Endothelial cell of umbilical vein (primary cell): ENCODE results near the gene CHRND. TPM values are rescaled to one million over a fixed set of nuclear protein-coding genes. Genes with fewer than 3 reads are reported as not detected.

Source experiments
- BruUV-seq: library from RNA; stranded (reverse); fragments of 400-500 nt; replicated peaks from 2 replicates; lab custom pipeline; 2021; lab: Mats Ljungman, UMichigan
- CTCF ChIA-PET: fragments of 300-600, 350-600 bp; sonication (Branson Sonifier 250); formaldehyde crosslinking; loops from one replicate; lab custom pipeline; 2021; ENCODE audit warnings: antibody characterized with exemption, inconsistent platforms; lab: Charles Lee
- POLR2A ChIA-PET: fragments of 300-600, 350-600 bp; sonication (Branson Sonifier 250); formaldehyde crosslinking; loops from one replicate; lab custom pipeline; 2021; ENCODE audit warnings: antibody characterized with exemption, inconsistent platforms; lab: Charles Lee
- DNase-seq: peaks from one replicate; pipeline ENCODE4 v3.0.0-alpha.2; 2011; ENCODE audit warnings: low read depth, low spot score
- FAIRE-seq: peaks from 2 replicates; lab custom pipeline; 2011; peaks lifted over from hg19 to GRCh38; lab: Jason Lieb, UNC
- H2AFZ ChIP-seq: 2 replicates; pipeline ENCODE4 v1.6.0; 2012; ENCODE audit warnings: low read depth, low read length, control low read depth, inconsistent platforms
- H3K27ac ChIP-seq: 2 replicates; pipeline ENCODE4 v1.5.1; 2011; ENCODE audit warnings: low read depth, mild to moderate bottlenecking, control low read depth, low read length, moderate library complexity; ENCODE audit not compliant: insufficient read depth
- H3K27me3 ChIP-seq, 2 experiments: 2 replicates each; pipeline versions ENCODE4 v1.6.0 to v1.6.1; 2011; ENCODE audit warnings: low read length in 2 of 2, mixed read lengths in 1 of 2; ENCODE audit not compliant: control insufficient read depth in 2 of 2, insufficient read depth in 2 of 2
- H3K36me3 ChIP-seq, 2 experiments: 2 replicates in 1 of 2; 3 replicates in 1 of 2; pipeline ENCODE4 v1.5.1; 2011; ENCODE audit warnings: low read length in 2 of 2, mild to moderate bottlenecking in 1 of 2, moderate library complexity in 1 of 2; ENCODE audit not compliant: control insufficient read depth in 2 of 2, insufficient read depth in 2 of 2; ENCODE audit errors: extremely low read depth in 1 of 2
- H3K4me1 ChIP-seq: 3 replicates; pipeline ENCODE4 v1.5.1; 2011; ENCODE audit warnings: mild to moderate bottlenecking, low read length; ENCODE audit not compliant: control insufficient read depth, insufficient read depth; ENCODE audit errors: extremely low read depth
- H3K4me2 ChIP-seq: 2 replicates; pipeline ENCODE4 v1.6.1; 2011; ENCODE audit warnings: low read length, control low read depth, mixed read lengths; ENCODE audit not compliant: insufficient read depth
- H3K4me3 ChIP-seq, 3 experiments: fragments of 200-600 bp in 1 of 3; sonication (generic), shearing (Covaris generic) in 1 of 3; replicated peaks in 1 of 3; 2 replicates each; pipeline ENCODE4 v1.5.1; 2011 to 2016; ENCODE audit warnings: control low read depth in 3 of 3, low read length in 3 of 3, mild to moderate bottlenecking in 2 of 3, inconsistent platforms in 1 of 3, low read depth in 1 of 3, moderate library complexity in 1 of 3; ENCODE audit not compliant: insufficient read depth in 1 of 3
- H3K79me2 ChIP-seq: 2 replicates; pipeline ENCODE4 v1.6.0; 2012; ENCODE audit warnings: low read length, inconsistent platforms; ENCODE audit not compliant: control insufficient read depth, insufficient read depth
- H3K9ac ChIP-seq: replicated peaks from 2 replicates; pipeline ENCODE3; 2011; ENCODE audit warnings: low read length, control low read depth; ENCODE audit not compliant: insufficient read depth; ENCODE audit errors: extremely low read depth
- H3K9me1 ChIP-seq: replicated peaks from 3 replicates; pipeline ENCODE4 v1.6.0; 2011; ENCODE audit warnings: mild to moderate bottlenecking, low read length; ENCODE audit not compliant: control insufficient read depth, insufficient read depth; ENCODE audit errors: extremely low read depth
- H3K9me3 ChIP-seq: replicated peaks from 2 replicates; pipeline ENCODE4 v1.5.1; 2012; ENCODE audit warnings: low read length, inconsistent platforms; ENCODE audit not compliant: control insufficient read depth, insufficient read depth
- H4K20me1 ChIP-seq: replicated peaks from 2 replicates; pipeline ENCODE3; 2011; ENCODE audit warnings: mild to moderate bottlenecking, low read length; ENCODE audit not compliant: control insufficient read depth, insufficient read depth; ENCODE audit errors: extremely low read depth
- CTCF ChIP-seq, 2 donors: IDR thresholded peaks; 1 replicate in 1 of 2; 2 replicates in 1 of 2; pipeline ENCODE4 v1.5.1; 2011; ENCODE audit warnings: low read length in 2 of 2, mild to moderate bottlenecking in 2 of 2, moderate library complexity in 2 of 2, control low read depth in 1 of 2, inconsistent platforms in 1 of 2, low read depth in 1 of 2; ENCODE audit not compliant: insufficient read depth in 1 of 2; ENCODE audit errors: extremely low read depth in 1 of 2
- EZH2 ChIP-seq: IDR thresholded peaks from 2 replicates; pipeline ENCODE4 v1.6.1; 2012; ENCODE audit warnings: borderline replicate concordance, low read depth, mild to moderate bottlenecking, moderate library complexity, low read length, inconsistent platforms; ENCODE audit not compliant: severe bottlenecking
- FOS ChIP-seq: IDR thresholded peaks from 2 replicates; pipeline ENCODE4 v1.6.1; 2011; ENCODE audit warnings: mild to moderate bottlenecking, low read length, moderate library complexity, borderline replicate concordance; ENCODE audit not compliant: insufficient read depth
- GATA2 ChIP-seq: IDR thresholded peaks from 2 replicates; pipeline ENCODE4 v1.7.0; 2011; ENCODE audit warnings: low read depth, mild to moderate bottlenecking, moderate library complexity, mixed read lengths, low read length; ENCODE audit not compliant: insufficient read length, insufficient read depth
- JUN ChIP-seq: IDR thresholded peaks from 2 replicates; pipeline ENCODE4 v1.6.1; 2011; ENCODE audit warnings: borderline replicate concordance, low read depth; ENCODE audit not compliant: insufficient read length, insufficient read depth
- MYC ChIP-seq: IDR thresholded peaks from one replicate; pipeline ENCODE4 v1.6.1; 2011; ENCODE audit warnings: mild to moderate bottlenecking, low read depth, low read length
- POLR2A ChIP-seq: IDR thresholded peaks from 2 replicates; pipeline ENCODE4 v1.6.1; 2012; ENCODE audit warnings: low read depth, mild to moderate bottlenecking, control low read depth, low read length
- POLR2AphosphoS5 ChIP-seq: IDR thresholded peaks from 2 replicates; pipeline ENCODE4 v1.6.1; 2012; ENCODE audit warnings: low read depth, mild to moderate bottlenecking, control low read depth, low read length, moderate library complexity; ENCODE audit not compliant: insufficient read depth
- dilution Hi-C: fragments of 300-500 bp; cut with MboI; formaldehyde crosslinking; loops from one replicate; pipeline ENCODE4 v1.15.0; 2019; ENCODE audit warnings: low sequenced_read_pairs; ENCODE audit not compliant: extremely low pct_ligation_motif_present
- intact Hi-C: fragments of 100-400 bp; cut with micrococcal nuclease; formaldehyde crosslinking; loops from one replicate; pipeline ENCODE4 v1.10.0; 2022
- polyA plus RNA-seq, 4 experiments: library from polyadenylated mRNA; depleted of rRNA in 3 of 4; stranded (reverse) in 3 of 4; unstranded in 1 of 4; fragments of >200 nt; gene quantifications; 2 replicates each; pipeline versions ENCODE4 v1.2.1 to v1.2.3, GENCODE V29; 2011 to 2012; ENCODE audit warnings: missing spikeins in 1 of 4
- total RNA-seq: library from RNA; stranded (reverse); gene quantifications from 2 replicates; pipeline ENCODE4 v1.2.3, GENCODE V29; 2021
- TF ChIP-seq, protein P1 (sequence below): IDR thresholded peaks from 2 replicates; pipeline ENCODE4 v1.6.1; 2011; ENCODE audit not compliant: insufficient read depth, insufficient read length

CHRND gene
- total and polyA plus RNA-seq, 2 donors (not counting 3 experiments of a cell fraction or from before 2014, with no cell fraction given) = not detected

GRCh38 chr2:232489516-232490220 lies 36.3 kb upstream of the CHRND start:
- no peak for FAIRE-seq

More at GRCh38 chr2:232489516-232490220, 36.3 kb upstream of the CHRND start:
- TF ChIP-seq POLR2AphosphoS5 (no peak), CTCF (IDR thresholded peaks at IDR 0.05; ENCODE audit: extremely low read depth in 1 of 2, insufficient read depth in 1 of 2, low read depth in 1 of 2, low read length in 2 of 2) (no peak), GATA2 (no peak), POLR2A (no peak), MYC (no peak), EZH2 (no peak), FOS (no peak), JUN (no peak)
- TF ChIP-seq, protein P1, sequence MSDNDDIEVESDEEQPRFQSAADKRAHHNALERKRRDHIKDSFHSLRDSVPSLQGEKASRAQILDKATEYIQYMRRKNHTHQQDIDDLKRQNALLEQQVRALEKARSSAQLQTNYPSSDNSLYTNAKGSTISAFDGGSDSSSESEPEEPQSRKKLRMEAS = no peak
- DNase-seq = no peak
- Histone ChIP-seq H2AFZ (no peak overlapping the region), H3K4me2 (no peak overlapping the region), H3K9me3 (no peaks in the 10 kb centered on the region), H3K9me1 (no peaks in the 10 kb centered on the region), H3K79me2 (no peaks in the 10 kb centered on the region), H3K27me3 (peaks cover 29 to 43% of the 10 kb centered on the region in 2 experiments), H4K20me1 (no peaks in the 10 kb centered on the region), H3K27ac (no peak overlapping the region), H3K4me3 (no peak overlapping the region), H3K4me1 (no peaks in the 10 kb centered on the region), H3K36me3 (no peaks in the 10 kb centered on the region), H3K9ac (no peak overlapping the region)
- no TSS peak for BruUV-seq
- dilution Hi-C loops (no loop called here), intact Hi-C loops (no loop called here)
- POLR2A ChIA-PET = no interaction called here
- CTCF ChIA-PET = interaction anchor here (1.2 kb wide), 1 partner anchor 64 kb away, joined by 4 read pairs; no protein-coding TSS in a partner anchor
